SH-SY5Y (cell line): ENCODE measurements around the gene IL6ST.

Source experiments
- GATA2 ChIP-seq: IDR thresholded peaks from 2 replicates; pipeline ENCODE4 v1.6.1; 2011; ENCODE audit warnings: mild to moderate bottlenecking, low read depth, low read length
- GATA3 ChIP-seq: IDR thresholded peaks from 2 replicates; pipeline ENCODE4 v1.6.1; 2011; ENCODE audit warnings: low read depth, mild to moderate bottlenecking, low read length, moderate library complexity

Gene IL6ST

DNA sequence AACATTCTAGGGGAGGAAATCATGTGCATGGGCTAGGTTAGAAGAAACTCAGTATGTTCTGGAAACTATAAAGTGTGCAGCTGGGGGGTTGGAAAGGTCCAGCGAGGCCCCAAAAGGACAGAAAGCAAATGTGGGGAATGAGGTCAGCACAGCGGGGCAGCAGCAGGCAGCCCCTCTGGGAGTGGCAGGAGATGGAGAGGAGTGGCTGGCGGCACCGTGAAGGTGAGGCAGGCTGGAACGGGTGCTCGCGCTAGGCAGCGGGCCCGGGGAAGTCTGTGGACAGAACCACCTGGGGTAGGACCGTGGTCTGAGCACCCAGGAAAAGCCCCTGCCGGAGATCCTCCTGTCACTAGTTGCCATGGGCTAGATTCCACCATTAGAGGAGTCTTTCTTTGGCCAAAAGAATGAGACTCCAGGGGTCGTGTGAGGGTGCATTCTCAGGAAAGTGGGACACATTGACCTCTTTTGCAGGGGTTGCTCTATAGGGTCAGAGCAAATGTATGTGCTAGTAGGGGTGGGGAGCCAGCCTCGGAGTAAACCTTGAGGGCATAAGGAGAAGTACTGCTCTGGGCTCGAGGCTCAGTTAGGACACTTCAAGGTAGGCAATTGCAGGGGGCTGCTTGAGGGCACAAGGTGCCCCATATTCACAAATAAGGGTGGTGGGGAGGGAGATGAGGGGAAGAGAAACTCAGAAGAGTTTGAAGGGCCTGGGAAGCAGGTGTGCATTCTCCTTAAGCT is 61.2 kb downstream of the IL6ST start:
- TF ChIP-seq GATA3 (no peak), GATA2 (no peak)

- TF ChIP-seq GATA3 = no peak
- no peak for TF ChIP-seq GATA2
These were observed 62.1 kb downstream of the IL6ST start for GRCh38 chr5:55932700-55933099.

DNA sequence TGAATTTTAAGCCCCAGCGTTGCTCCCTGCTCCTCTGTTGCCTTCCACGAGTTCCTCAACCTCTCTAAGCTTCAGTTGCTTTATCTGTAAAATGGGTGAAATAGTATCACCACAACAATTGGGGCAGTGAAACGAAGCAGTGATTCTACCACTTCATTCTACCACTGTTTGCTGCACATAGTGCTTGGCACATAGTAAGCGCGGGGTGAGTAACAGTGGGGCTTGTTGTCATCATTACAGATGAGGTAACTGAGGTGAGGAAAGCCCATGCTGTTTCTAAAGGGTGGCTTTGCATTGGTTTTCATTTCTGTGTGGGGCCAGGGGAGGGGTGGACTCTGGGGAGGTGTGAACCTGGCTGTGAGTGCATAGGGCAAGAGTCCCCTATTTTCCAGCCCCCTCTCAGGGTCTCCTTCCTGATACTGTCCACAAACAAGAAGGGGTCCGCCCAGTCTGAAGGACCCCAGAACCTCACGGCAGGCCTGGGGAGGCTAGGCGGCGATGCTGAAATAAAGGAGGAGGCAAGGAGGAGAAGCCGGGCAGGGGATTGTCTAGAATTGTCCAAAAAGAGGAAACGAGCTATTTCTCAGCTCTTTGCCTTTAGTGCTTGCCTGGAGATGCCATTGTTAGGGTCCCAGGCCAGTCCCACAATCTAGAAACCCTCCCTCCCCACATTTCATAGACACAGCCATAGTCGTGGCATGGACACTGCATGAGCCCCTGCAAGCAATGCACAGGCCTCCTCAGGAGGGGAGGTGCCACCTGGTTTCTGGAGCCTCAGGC is 65.6 kb downstream of the IL6ST start:
- TF ChIP-seq GATA3 = no peak
- no peak for TF ChIP-seq GATA2

DNA sequence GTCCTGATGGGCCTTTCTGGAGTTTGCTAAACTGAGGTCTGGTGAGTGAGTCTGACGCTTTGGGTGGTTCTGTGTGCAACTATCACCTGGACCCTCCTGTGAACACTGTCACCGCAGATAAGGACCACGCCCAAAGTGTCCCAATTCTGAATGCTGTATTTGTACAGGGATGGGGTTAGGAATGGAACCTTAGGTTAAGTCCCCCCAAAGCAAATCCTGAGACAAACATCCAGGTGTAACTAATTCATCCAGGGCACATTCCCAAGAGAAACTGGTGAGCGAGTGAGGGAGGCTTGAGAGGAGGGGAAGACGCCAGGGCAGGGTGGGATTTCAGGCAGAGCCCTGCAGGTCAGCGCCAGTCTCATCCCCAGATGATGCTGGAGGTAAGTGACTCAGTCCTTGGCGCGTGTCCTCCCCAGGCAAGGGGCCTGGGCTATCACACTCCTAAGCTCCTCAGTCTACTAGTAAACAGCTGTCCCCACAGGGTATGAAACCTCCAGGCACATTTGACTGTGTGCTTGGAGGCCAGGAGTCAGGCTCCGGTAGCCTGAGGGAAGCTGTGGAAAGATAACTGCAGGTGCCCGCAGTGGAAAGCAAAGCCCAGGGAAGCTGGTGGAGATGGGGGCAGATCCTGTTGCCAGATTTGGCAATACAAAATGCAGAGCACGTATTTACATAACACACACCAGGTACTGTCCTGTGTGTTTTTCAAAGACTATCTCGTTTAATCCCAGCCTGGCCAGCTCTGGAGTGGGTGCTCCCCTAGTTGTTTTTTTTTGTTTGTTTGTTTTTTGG is 66.7 kb downstream of the IL6ST start:
- TF ChIP-seq GATA2 (no peak), GATA3 (no peak)

GRCh38 chr5:55926476-55926875 is 68.3 kb downstream of the IL6ST start:
- TF ChIP-seq GATA3 (no peak), GATA2 (no peak)

GRCh38 chr5:55925712-55926111 is 69.1 kb downstream of the IL6ST start:
- TF ChIP-seq GATA2 = no peak
- TF ChIP-seq GATA3 = no peak

DNA sequence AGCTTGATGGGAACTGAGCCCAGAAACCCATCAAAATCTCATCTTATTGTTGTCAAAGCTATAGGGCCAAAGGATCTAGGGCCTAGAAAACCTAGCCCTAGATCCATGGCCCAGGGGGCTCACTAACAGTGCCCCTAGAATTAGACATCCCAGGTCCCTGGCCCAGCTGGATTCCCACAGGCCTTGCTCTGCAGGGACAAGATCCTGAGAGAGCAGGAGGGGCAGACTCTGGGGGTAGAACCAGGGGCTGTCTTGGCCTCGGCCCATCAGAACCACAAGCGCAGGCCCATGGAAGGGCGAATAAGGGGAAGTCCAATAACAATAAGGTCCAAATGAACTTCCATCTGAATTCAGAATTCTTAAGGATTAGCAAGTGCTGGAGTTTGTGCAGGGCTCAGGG is 69.6 kb downstream of the IL6ST start:
- no peak for TF ChIP-seq GATA2
- TF ChIP-seq GATA3 = no peak

DNA sequence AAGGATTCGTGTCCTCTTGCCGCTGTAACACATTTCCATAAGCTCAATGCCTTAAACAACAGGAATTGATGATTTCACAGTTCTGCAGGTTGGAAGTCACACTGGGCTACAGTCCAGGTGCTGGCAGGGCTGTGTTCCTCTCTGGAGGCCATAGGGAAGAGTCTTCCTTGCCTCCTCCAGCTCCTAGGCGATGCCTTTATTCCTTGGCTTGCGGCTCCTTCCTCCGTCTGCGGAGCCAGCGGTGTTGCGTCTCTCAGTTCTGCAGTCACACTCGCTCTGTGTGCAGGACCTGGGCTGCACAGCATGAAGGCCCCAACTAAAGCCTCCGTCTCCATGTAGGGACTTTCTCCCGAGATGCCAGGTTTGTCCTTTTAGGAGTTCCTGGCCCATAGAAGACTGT is 70.0 kb downstream of the IL6ST start:
- TF ChIP-seq GATA3 (no peak), GATA2 (no peak)

GRCh38 chr5:55923865-55924500 is 70.8 kb downstream of the IL6ST start:
- TF ChIP-seq GATA3 (no peak), GATA2 (no peak)

GRCh38 chr5:55923177-55923771 is 71.5 kb downstream of the IL6ST start:
- TF ChIP-seq GATA2 = no peak
- TF ChIP-seq GATA3 = no peak

DNA sequence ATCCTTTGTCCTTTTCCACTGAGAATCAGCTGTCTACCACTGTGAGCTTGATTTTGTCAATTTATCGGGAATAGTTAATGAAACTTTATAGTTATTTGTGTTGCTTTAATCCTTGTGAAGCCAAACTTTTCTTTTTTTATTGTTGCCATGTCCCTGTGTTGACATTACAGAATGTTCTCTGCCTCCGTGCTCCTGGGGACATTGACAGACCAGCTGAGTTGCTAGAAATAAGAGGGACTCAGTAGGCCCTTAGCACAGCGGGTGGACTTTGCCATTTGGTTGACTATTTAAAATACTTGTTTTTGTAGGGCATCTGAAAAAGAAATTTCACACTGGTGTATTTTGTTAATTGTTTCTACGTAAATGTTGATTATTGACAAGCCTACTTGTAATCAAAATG is 73.1 kb downstream of the IL6ST start:
- TF ChIP-seq GATA3 (no peak), GATA2 (no peak)

DNA sequence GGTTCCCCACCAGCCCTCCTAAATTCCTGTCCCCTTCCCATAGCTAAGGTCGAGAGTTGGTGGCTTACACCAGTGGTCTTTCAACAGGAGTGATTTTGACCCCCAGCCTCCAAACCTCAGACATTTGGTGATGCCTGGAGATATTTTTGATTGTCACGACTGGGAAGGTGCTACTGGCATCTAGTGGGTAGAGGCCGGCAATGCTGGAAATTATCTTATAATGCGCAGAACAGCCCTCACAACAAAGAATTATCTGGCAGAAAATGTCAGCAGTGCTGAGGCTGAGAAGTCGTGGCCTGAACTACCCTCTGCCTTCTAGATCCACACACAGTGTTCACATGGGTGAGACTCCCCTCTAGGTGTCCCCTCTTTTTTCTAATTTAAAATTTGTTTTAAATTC is 74.0 kb downstream of the IL6ST start:
- TF ChIP-seq GATA2 (no peak), GATA3 (no peak)

- TF ChIP-seq GATA3 (no peak), GATA2 (no peak)
These were observed 75.1 kb downstream of the IL6ST start for GRCh38 chr5:55919625-55920024.
